Islet precursor cell (in vitro differentiated cells): ENCODE data around the gene NPW.

ENCODE experiments used
- DNase-seq: peaks from one replicate; pipeline ENCODE4 v3.0.0-alpha.2; 2018

Gene NPW

GRCh38 chr16:2037115-2037514, 17.5 kb downstream of the NPW start:
- DNase-seq, result no peak

DNA sequence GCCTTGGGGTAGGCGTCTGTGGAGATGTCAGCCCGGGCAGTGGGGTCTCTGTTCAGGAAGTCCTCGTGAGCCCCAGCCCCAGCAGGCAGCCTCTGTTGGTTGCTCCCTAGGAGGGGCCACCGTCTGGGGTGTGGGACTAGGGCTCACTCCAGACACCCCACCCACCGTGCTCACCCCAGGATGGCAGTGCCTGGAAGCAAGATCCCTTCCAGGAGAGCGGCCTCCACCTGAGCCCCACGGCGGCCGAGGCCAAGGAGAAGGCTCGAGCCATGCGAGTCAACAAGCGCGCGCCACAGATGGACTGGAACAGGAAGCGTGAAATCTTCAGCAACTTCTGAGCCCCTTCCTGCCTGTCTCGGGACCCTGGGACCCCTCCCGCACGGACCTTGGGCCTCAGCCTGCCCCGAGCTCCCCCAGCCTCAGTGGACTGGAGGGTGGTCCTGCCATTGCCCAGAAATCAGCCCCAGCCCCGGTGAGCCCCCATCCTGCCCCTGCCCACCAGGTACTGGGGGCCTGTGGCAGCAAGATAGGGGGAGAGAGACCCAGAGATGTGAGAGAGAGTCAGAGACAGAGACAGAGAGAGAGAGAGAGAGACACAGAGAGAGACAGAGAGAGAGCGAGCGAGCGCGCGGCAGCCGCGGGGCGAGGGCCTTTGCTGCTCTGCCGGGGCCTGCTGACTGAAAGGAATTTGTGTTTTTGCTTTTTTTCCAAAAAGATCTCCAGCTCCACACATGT, 18.2 kb downstream of the NPW start:
- no peak for DNase-seq

DNA sequence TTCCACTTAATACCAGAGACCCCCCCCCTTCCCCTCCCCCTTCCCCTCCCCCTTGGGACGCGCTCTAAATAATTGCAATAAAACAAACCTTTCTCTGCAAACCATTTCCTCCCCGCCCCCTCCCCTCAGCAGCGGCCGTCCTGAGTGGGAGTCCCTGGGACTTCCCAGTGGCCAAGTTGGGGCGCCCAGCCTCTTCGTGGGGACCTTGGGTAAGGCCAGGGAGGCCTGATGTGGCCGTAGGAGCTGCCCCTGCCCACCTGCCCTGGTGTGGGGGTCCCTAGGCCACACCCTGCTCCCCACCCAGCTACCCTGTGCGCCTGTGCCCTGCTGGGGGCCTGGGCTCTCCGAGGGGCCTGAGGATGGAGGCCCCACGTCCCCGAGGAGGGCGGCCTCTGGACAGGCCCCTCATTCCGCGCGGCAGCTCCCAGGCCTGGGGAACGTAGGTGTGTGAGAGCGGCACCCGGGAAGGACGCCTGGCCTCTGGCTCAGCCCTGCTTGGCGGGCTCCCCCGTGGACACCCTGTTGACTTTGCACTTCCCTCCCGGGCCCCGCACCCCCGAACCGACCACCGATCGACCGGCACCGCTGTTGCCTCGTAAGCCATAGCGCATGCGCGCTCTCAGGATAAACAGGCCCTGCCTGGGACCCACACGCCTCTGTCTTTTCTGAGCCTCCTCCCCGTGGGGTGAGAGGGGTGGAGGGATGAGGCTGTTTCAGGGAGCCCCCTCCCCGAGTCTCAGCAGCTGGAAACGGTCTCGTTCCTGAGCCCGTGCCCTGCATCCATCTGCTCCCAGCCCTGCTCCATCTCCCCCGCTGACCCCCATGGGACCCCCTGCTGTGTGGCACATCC, 19.0 kb downstream of the NPW start:
- DNase-seq, result no peak

DNA sequence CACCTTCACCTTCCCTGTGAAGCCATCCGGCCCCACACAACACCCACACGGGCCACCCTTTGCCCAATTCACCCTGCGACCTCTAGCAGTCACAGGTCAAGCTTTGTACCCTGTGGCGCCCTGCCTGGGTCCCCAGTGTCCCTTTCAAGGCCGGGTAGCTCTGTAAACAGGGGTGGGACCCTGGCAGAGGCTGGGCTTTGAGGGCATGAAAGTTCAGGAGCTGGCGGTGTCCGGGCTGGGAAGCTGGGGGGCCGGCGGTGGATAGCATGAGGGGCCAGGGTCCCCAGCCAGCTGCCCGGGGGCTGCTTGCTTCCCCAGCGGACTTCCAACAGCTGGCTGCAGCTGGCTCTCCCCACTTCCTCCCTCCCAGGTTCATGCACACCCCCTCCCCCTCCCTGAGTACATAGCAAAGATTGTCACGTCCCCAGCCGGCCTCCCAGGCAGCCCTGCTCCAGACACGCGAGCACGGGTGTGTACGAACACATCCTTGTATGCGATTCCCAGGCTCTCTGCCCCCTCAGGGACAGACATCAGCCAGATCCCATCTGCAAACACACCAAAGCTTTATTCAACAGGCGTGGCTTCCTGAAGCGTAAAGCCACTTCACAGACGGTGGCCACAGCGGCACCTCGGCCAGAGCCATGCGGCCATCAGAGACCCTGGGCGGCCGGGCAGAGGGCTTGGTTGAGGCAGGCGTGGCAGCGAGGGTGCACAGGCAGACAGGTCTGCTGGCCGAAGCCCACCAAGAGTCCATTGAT, 19.9 kb downstream of the NPW start:
- DNase-seq, result no peak

DNA sequence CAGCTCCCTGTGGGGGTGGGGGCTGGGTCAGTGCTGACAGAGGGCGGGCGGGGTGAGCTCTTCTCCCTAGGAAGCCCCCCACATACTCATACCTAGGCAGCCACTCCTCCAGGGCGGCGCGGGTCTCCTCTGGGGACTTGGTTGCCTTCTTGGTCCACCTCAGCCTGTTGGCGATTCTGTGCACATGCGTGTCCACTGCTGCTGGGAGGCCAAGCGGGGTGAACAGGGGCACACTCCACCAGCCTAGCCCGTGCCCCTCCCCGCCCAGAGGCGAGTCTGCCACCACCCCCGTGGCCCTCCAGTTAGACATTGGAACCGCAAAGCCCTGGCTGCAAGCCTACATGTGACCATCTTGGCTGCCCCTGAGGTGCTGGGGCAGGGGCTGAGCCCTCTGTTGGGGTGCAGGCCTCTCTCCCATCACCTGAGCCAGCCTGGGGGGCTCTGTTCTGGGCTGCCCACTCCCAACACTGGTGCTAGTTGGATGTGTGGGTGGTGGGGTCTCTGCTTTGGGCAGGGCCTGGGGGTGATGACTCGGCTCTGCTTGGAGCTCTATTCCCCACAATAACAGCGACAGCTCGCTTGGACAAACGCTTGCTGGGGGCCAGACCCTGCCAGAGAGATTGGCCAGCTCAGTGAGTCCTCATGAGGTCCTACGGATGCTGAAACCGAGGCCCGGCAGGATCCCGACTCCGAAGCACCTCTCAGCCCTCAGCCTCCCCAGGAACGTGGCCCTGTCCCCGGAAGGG, 20.6 kb downstream of the NPW start:
- no peak for DNase-seq

DNA sequence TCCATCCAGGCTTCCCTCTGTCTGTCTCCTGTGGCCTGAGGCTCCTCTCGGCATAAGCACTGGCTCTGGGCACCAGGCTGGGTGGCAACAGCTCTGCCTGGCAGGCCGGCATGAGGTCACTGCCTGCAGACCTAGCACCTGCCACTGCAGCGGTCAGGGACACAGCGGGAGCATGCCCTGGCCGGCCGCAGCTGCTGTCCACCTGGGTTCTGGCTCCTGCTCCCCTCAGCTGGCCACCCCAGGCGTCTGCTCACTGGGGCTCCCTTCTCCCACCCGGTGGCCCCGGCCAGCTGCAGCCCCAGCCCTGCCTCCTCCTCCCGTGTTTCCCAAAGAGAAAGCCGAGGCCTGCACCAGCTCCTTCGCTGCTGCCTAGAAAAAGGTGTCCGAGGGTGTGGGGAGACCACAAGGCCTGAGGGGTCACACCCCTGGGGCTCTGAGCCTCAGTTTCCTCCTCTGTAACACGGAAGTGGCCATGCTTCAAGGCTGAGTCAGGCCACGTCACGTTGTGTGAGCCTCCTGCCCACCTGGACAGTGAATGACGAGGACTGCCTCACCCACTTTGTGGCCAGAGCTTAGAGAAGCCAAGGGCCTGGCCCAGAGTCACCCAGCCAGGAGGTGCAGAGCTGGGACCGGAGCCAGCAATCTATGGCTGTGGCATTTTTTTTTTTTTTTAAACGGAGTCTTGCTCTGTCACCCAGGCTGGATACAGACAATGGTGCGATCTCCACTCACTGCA, 21.4 kb downstream of the NPW start:
- no peak for DNase-seq

DNA sequence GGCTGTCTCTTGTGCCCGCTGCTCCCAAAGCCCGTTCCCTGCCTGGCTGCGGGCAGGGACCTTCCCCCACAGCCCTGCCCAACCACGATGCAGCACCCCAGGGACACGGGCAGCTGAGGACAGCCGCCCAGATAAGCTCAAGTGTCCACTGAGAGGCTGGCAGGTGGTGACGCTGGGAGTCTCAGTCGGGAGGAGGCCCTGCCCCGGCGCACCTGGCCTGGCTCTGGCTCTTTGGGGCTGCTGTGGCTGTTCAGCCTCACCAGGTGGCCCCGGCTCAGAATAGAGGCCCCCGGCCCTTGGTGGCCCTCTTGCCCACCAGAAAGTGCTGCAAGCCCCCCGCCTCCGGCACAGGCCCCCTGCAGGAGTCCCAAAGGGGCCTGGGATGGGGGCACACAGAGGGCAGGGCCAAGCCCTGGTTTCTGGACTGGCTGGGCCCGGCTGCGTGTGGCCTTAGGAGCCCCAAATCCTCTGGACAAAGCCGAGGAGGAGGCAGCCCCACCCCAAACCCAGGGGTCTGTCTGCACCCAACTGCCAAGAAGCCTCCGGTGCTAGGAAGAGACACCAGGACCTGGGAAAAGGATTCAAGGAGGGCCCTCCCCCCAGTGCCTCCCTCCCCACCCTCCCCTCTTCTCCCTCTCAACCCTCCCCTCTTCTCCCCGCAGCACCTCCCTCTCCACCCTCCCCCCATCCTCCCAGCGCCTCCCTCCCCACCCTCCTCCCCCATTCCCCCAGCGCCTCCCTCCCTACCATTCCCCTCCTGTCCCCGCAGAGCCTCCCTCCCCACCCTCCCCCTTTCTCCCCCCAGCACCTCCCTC, 22.8 kb downstream of the NPW start:
- DNase-seq, result no peak

GRCh38 chr16:2042986-2043666, 23.5 kb downstream of the NPW start:
- no peak for DNase-seq

- DNase-seq, result no peak
Measured at GRCh38 chr16:2043667-2044451, 24.3 kb downstream of the NPW start.

GRCh38 chr16:2044541-2044940, 25.0 kb downstream of the NPW start:
- DNase-seq, result no peak

- no peak for DNase-seq
Measured at GRCh38 chr16:2045965-2046892, 26.6 kb downstream of the NPW start.

DNA sequence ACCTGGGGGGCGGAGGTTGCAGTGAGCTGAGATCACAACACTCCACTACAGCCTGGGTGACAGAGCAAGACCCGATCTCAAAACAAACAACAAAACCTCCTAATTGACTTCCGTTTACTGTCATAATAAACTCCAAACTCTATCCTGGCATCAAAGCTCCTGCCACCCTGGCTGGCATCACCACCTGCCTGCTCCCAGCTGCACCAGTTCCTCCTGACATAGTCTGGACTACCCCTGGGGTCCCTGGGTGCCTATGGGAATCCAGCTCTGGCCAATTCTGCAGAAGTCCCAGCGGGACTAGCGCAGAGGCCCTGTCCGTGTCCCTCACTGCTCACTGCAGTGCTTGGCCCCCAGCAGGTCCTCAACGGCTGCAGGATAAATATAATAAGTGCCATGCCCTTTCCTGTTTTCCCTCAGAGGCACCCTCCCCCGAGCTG, 27.3 kb downstream of the NPW start:
- DNase-seq, result no peak

DNA sequence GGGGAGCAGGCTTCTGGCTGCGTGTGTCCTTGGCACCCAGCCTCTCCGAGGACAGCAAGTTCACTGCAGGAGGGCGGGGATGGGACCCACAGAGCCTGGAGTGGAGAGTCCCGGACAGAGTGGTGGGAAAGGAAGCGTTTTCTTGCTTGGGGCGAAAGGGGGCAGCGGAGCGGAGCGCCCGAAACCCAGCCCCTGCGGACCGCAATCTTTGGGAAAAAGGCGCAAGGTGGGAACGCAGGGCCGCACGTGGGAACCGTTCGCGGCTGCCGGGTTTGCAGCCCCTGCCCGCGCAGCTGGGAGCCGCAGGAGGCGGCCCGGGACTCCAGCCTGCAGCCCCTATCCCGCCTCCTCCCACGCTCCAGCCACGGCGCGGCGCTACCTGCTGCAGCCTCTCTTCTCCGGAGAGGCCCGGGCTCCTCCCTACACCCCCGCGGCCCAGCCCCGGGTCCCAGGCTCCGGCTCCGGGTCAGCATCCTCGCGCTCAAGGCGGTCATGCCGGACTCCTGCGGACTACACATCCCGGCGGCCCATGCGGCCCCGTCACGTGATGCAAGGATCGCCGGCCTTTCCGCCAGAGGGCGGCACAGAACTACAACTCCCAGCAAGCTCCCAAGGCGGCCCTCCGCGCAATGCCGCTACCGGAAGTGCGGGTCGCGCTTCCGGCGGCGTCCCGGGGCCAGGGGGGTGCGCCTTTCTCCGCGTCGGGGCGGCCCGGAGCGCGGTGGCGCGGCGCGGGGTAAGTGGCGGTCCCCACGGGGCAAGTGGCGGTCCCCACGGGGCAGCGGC, 27.9 kb downstream of the NPW start, which contains the start of the genes NTHL1 and TSC2:
Gene NTHL1 (minus strand): TSS at position 505 of the 786 bp plus-strand sequence. CDS start 11 bp downstream, at position 494.
Gene TSC2 (plus strand): TSS at position 656 of the 786 bp plus-strand sequence. CDS start 631 bp downstream, outside the sequence.
- DNase-seq, result peak; percentile 99

DNA sequence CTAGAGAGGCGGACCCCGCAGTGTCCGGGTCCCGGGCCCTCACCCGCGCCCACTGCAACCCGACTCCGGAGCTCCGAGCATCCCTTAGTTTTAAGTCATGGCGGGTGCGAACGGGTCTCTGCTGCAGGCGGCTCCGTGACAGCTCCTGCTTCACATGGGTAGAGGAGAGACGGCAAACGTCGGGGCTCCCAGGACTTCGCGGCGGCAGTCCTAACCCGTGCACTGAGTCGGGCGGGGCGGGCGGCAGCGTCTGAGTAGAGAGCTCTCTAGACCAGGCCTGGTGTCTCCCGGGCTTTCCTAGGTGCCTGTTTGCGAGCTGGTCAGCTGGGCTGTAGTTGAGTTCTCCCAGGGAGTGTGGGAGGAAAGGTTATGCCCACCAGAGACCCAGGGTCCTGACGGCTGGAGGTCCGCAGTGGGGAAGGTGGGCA, 28.5 kb downstream of the NPW start:
- DNase-seq, result no peak

DNA sequence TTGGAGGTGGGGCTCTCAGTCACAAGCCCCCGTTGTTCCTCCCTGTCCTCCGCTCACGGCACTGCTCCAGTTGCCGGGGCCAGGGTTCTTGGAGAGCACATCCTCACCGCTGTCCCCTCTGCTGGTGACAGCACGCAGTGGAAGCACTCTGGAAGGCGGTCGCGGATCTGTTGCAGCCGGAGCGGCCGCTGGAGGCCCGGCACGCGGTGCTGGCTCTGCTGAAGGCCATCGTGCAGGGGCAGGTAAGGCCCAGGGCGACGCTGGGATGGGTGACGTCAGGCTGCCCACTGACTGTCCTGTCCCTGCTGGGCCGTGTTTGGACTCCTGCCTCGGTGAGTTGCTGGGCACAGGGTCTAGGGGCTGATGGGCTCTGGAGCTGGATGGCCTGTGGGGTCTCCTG, 33.6 kb downstream of the NPW start:
- no peak for DNase-seq

DNA sequence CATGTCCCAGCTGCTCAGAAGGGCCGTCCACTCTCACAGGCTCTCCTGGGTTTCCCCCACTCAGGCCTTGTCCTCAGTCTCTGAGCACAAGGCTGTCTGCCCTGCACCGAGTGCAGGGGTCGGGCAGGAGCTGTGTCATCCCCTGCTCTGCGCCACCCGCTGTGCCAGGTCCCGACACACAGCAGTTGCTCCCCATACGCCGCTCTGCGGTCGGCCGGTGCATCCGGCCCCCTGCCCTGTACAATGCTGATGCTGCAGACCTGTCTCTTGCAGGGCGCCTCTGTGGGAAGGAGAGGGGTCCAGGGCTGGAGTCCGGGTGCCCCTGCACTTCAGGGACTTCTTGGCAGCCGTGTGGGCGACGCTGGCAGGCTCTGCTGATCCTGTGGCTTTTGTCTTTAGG, 34.3 kb downstream of the NPW start:
- no peak for DNase-seq

- DNase-seq, result no peak
Measured at GRCh38 chr16:2054543-2055245, 35.1 kb downstream of the NPW start.
